K562 (cell line): ENCODE data around the gene NDUFS8. TPM values are rescaled to one million over a fixed set of nuclear protein-coding genes. Genes with fewer than 3 reads are reported as not detected.

Experiments used
- FUS ChIP-seq: fragments of 200-400 bp; formaldehyde crosslinking; optimal IDR thresholded peaks from 2 replicates; pipeline ENCODE3; 2017; ENCODE audit warnings: low read depth, low read length
- HLTF ChIP-seq: fragments of 450-650 bp; IDR thresholded peaks from 2 replicates; pipeline ENCODE4 v1.6.1; 2016
- HOMEZ ChIP-seq: fragments of 250-450 bp; sonication (Bioruptor Pico); IDR thresholded peaks from 2 replicates; pipeline ENCODE4 v1.4.0; 2020; ENCODE audit warnings: mild to moderate bottlenecking, moderate library complexity
- ID3 ChIP-seq, 2 experiments: fragments of 250-450 bp in 1 of 2; fragments of 450-650 bp in 1 of 2; sonication (Bioruptor Pico) in 1 of 2; IDR thresholded peaks; 2 replicates each; pipeline versions ENCODE4 v1.6.1 to v1.8.0; 2016 to 2021; ENCODE audit warnings: mild to moderate bottlenecking in 2 of 2, moderate library complexity in 2 of 2, missing compliant biosample characterization in 1 of 2, missing genetic modification characterization in 1 of 2
- KLF1 ChIP-seq: fragments of 450-650 bp; IDR thresholded peaks from 2 replicates; pipeline ENCODE4 v1.6.1; 2016; ENCODE audit warnings: missing genetic modification characterization, missing compliant biosample characterization
- RBBP5 ChIP-seq: fragments of 200-600 bp; sonication (generic); IDR thresholded peaks from 2 replicates; pipeline ENCODE4 v1.6.1; 2012; ENCODE audit warnings: borderline replicate concordance, mild to moderate bottlenecking, low read length, control low read depth, inconsistent platforms; ENCODE audit not compliant: insufficient read depth, poor library complexity, severe bottlenecking
- RBM14 ChIP-seq: fragments of 200-400 bp; formaldehyde crosslinking; IDR thresholded peaks from 2 replicates; pipeline ENCODE4 v1.6.1; 2018; ENCODE audit warnings: low read depth, mild to moderate bottlenecking, low read length, moderate library complexity, borderline replicate concordance; ENCODE audit not compliant: insufficient read depth
- SPI1 ChIP-seq: IDR thresholded peaks from 2 replicates; pipeline ENCODE4 v1.6.1; 2011; ENCODE audit warnings: low read depth, low read length, control low read depth, borderline replicate concordance
- STAT5A ChIP-seq: IDR thresholded peaks from 2 replicates; pipeline ENCODE4 v1.6.1; 2012; ENCODE audit warnings: low read length, inconsistent platforms, borderline replicate concordance
- TFAP4 ChIP-seq: sonication (generic); formaldehyde crosslinking; IDR thresholded peaks from 2 replicates; pipeline ENCODE4 v1.8.0; 2022; ENCODE audit warnings: missing genetic modification reagents, mild to moderate bottlenecking, moderate library complexity, borderline replicate concordance
- TFE3 ChIP-seq: fragments of 450-650 bp; formaldehyde crosslinking; IDR thresholded peaks from 2 replicates; pipeline ENCODE4 v1.4.0; 2020; ENCODE audit warnings: mild to moderate bottlenecking, mixed read lengths
- TRIM25 ChIP-seq: fragments of 450-650 bp; IDR thresholded peaks from 2 replicates; pipeline ENCODE4 v1.7.0; 2016; ENCODE audit warnings: borderline replicate concordance
- ZNF175 ChIP-seq: fragments of 200-800 bp; sonication (Bioruptor generic); IDR thresholded peaks from 2 replicates; pipeline ENCODE4 v1.6.1; 2016; ENCODE audit warnings: low read depth, mild to moderate bottlenecking, missing genetic modification characterization, missing compliant biosample characterization
- ZNF583 ChIP-seq: fragments of 250-450 bp; sonication (Bioruptor Pico); IDR thresholded peaks from 2 replicates; pipeline ENCODE4 v1.4.0; 2020
- ZNF785 ChIP-seq: fragments of 250-450 bp; sonication (Bioruptor Pico); IDR thresholded peaks from 2 replicates; pipeline ENCODE4 v1.4.0; 2020; ENCODE audit warnings: mild to moderate bottlenecking
- polyA plus RNA-seq, 8 experiments: library from polyadenylated mRNA; depleted of rRNA in 4 of 8; stranded (reverse) in 5 of 8; unstranded in 3 of 8; fragments of >200 nt; fragmentation: Nextera tagmentation in 2 of 8; fragmentation: Illumina TruSeq in 1 of 8; extraction: Ambion mirVana in 2 of 8; extraction: Trizol in 1 of 8; gene quantifications; 2 replicates each; pipeline versions ENCODE4 v1.2.1 to v1.2.3, GENCODE V29; 2011 to 2014; ENCODE audit warnings: inconsistent platforms in 1 of 8, missing spikeins in 1 of 8
- total RNA-seq, 7 experiments: library from RNA; depleted of rRNA in 6 of 7; stranded (reverse); fragments of >200 nt in 6 of 7; fragmentation: Illumina TruSeq in 2 of 7; extraction: Trizol in 2 of 7; gene quantifications; 2 replicates each; pipeline versions ENCODE4 v1.2.1 to v1.2.3, GENCODE V29; 2011 to 2021; ENCODE audit warnings: low replicate concordance in 1 of 7

The NDUFS8 gene
- total and polyA plus RNA-seq, 9 of the 15 experiments (the other 6 are each of a cell fraction or from before 2014, with no cell fraction given): 36.5 to 351 (median 101) TPM

- TF ChIP-seq ID3 (CRISPR knock-in tag; IDR thresholded peaks at IDR 0.05) (no peak), ID3 (tag; IDR thresholded peaks at IDR 0.05) (0 out of 2 replicates have a peak, but pooled peaks have one; percentile 19), TFAP4 (CRISPR knock-in tag) (peak; percentile 60), ZNF583 (CRISPR knock-in tag) (no peak), TRIM25 (no peak), HLTF (no peak), ZNF175 (CRISPR knock-in tag) (peak; percentile 40; the same call in 1 of the 2 replicates), RBBP5 (peak; percentile 88), RBM14 (no peak), TFE3 (CRISPR knock-in tag) (no peak), STAT5A (no peak), ZNF785 (CRISPR knock-in tag) (no peak), HOMEZ (CRISPR knock-in tag) (no peak), KLF1 (tag) (no peak), FUS (no peak), SPI1 (peak; percentile 75; the same call in 1 of the 2 replicates)
Observed at GRCh38 chr11:68030318-68031143, at the start of gene NDUFS8 (continued).
